GM12873 (cell line): ENCODE data around the gene PCSK6.

ENCODE experiments used
- CTCF ChIP-seq: IDR thresholded peaks from 2 replicates; pipeline ENCODE4 v1.5.1; 2012; ENCODE audit warnings: low read depth, mild to moderate bottlenecking, moderate library complexity, low read length, control low read depth; ENCODE audit not compliant: insufficient read depth; ENCODE audit errors: missing control alignments

The PCSK6 gene

DNA sequence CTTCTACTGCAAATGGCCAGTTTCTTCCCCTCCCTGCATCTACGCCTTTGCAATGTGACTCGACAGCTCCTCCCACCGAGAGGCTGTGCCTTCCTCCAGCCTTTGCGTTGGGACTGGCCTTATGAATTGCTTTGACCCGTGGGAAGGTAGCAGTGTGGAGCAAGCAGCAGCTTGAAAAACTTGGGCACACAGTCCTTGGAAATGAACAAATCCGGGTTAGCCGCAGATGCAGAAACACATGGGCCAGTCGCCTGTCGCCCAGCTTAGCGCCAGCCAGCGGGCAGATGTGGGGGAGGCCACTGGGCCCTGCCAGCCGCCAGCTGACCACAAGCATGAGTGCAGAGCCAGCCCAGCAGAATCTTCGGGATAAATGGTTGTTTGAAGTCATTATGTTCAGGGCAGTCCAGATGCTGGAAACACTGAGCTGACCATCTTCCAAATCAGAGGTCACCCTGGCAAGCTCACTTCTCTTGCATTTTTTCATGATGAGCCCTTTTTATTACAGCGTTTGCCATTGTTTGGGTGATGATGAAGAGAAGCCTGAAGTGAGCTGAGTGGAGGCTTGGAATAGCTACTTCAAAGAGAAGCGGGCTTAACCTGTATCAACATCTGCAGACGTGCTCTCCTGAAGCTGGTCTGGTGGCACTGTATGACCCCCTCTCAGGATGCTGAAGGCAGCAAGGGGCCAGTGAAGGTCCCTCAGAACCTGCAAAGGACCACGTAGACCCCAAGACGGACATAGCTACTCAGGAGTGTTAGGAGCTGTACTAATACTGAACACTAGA, 222.0 kb downstream of the PCSK6 start:
- no peak for TF ChIP-seq CTCF

DNA sequence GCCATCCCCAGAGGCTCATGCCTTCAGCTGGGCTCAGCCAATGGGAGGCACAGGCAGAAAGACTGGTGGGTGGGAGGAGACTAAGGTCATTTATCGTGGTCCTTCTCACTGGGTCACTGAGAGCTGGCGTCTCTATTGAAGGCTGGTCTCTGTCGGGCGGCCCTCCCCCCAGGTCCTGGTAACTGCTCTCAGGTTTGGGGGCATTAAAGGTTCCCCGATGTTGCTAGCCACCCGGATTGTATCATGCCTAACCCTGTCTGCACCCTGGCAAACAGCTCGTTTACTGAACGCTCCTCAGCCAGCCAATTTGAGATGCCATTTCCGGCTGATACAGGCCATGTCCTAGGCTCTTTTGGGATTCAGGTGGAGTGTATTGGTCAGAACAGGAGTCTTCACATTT, 222.7 kb downstream of the PCSK6 start:
- no peak for TF ChIP-seq CTCF

DNA sequence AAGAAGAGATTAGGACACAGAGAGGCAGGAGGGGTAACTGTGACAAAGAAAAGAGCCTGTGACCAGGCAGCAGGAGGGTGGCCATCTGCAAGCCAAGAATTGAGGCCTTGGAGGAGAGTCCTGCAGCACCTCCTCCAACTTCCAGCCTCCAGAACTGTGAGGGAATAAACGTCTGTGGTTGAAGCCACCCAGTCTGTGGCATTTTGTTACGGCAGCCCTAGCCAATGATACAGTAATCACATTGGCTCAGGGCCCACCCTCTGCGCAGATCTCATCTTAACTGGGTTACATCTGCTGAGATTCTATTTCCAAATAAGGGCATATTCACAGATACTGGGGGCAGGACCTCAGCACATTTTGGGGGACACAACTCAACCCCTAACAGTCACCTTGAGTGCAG, 223.5 kb downstream of the PCSK6 start:
- TF ChIP-seq CTCF = no peak

DNA sequence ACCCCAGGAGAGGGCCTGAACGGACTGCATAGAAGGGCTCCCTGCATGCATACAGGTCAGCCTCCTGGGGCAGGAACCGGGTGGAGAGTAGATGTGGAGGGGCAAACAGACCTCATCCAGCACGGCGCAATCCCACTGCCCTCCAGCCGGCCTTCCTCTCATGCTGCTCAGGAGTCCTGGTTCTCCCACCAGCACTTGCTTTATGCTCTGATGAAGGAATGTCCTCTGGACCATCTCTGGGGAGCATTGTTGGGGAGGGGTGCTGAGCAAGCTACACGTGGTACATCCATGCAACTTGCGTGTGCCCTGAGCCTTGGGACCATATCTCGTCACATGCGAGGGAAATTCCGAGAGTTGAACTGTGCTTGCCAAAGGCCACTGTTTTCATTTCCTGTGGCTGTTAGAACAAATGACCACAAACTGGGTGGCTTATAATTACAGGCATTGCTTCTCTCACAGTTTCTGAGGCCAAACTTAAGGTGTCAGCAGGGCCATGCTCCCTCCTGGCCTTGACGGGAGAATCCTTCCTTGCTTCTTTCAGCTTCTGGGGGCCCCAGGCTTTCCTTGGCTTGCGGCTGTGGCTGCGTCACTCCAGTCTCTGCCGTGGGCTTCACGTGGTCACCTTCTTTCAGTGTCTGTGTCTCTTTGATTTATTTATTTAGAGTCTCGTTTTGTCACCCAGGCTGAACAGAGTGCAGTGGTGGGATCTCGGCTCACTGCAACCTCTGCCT, 224.4 kb downstream of the PCSK6 start:
- no peak for TF ChIP-seq CTCF

DNA sequence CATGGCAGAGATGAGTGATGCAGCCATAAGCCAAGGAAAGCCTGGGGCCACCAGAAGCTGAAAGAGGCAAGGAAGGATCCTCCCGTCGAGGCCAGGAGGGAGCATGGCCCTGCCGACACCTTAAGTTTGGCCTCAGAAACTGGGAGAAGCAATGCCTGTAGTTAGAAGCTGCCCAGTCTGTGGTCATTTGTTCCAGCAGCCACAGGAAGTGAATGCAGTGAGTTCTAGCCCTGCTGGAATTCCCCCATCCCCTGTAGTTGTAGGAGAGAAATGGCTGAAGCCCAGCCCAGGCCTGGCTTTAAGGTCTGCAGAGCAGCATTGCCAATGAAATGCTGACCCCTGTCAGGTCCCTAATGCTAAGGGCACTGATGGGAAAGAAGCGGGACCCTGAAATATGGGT, 225.5 kb downstream of the PCSK6 start:
- no peak for TF ChIP-seq CTCF

GRCh38 chr15:101262551-101262950, 227.0 kb downstream of the PCSK6 start:
- TF ChIP-seq CTCF = no peak
